ENCODE results near the gene BEGAIN.

- TF ChIP-seq CTCF (conservative IDR thresholded peaks at IDR 0.05) (no peak), EZH2 (IDR thresholded peaks at IDR 0.05; ENCODE audit: low read depth) (no peak)
Observed at GRCh38 chr14:100574642-100575031, 12.6 kb downstream of the BEGAIN start.
